GM23338 (cell line): ENCODE data around the gene CRYBG1.

Experiments used
- CREB1 ChIP-seq: fragments of 250-450 bp; sonication (Bioruptor Pico); IDR thresholded peaks from 2 replicates; pipeline ENCODE4 v1.5.0; 2020; ENCODE audit warnings: low read depth, mild to moderate bottlenecking, moderate library complexity
- CTCF ChIP-seq, 2 experiments: fragments of 200-600 bp in 1 of 2; sonication (generic) in 1 of 2; conservative IDR thresholded peaks; 2 replicates each; pipeline versions ENCODE4 v1.5.1 to v1.6.1; 2016 to 2017; ENCODE audit warnings: antibody characterized with exemption in 2 of 2, low read depth in 2 of 2, mild to moderate bottlenecking in 2 of 2, moderate library complexity in 1 of 2
- ETS1 ChIP-seq: IDR thresholded peaks from 2 replicates; pipeline ENCODE4 v1.6.1; 2016; ENCODE audit warnings: antibody characterized with exemption
- EZH2 ChIP-seq: fragments of 200-600 bp; sonication (generic); IDR thresholded peaks from one replicate; pipeline ENCODE4 v1.8.0; 2017; ENCODE audit warnings: antibody characterized with exemption, mild to moderate bottlenecking, low read depth; ENCODE audit not compliant: unreplicated experiment
- EZH2phosphoT487 ChIP-seq: fragments of 200-600 bp; sonication (generic); IDR thresholded peaks from one replicate; pipeline ENCODE4 v1.8.1; 2018; ENCODE audit warnings: antibody characterized with exemption; ENCODE audit not compliant: unreplicated experiment
- JUNB ChIP-seq: IDR thresholded peaks from one replicate; pipeline ENCODE4 v1.6.1; 2016; ENCODE audit warnings: antibody characterized with exemption; ENCODE audit not compliant: unreplicated experiment
- POLR2AphosphoS5 ChIP-seq: IDR thresholded peaks from 2 replicates; pipeline ENCODE4 v1.6.1; 2016; ENCODE audit warnings: antibody characterized with exemption, low read depth
- REST ChIP-seq: IDR thresholded peaks from one replicate; pipeline ENCODE4 v1.6.1; 2018; ENCODE audit warnings: antibody characterized with exemption; ENCODE audit not compliant: unreplicated experiment
- ZNF331 ChIP-seq: fragments of 250-450 bp; sonication (Bioruptor Pico); IDR thresholded peaks from 2 replicates; pipeline ENCODE4 v1.5.0; 2020; ENCODE audit warnings: low read depth, mild to moderate bottlenecking, moderate library complexity
- ZNF462 ChIP-seq: fragments of 250-450 bp; sonication (Bioruptor Pico); IDR thresholded peaks from 2 replicates; pipeline ENCODE4 v1.5.0; 2020; ENCODE audit warnings: mild to moderate bottlenecking, moderate library complexity

- no peak for TF ChIP-seq CREB1
- TF ChIP-seq CTCF (conservative IDR thresholded peaks at IDR 0.05; ENCODE audit: low read depth in 2 of 2) = no peak
- no peak for TF ChIP-seq EZH2
- TF ChIP-seq EZH2phosphoT487 = no peak
- TF ChIP-seq POLR2AphosphoS5 = no peak
- TF ChIP-seq ZNF462 (CRISPR knock-in tag) = no peak
- no peak for TF ChIP-seq REST
- TF ChIP-seq JUNB = no peak
- TF ChIP-seq ETS1 = no peak
- no peak for TF ChIP-seq ZNF331 (CRISPR knock-in tag)
These were observed 64.9 kb downstream of the CRYBG1 start for GRCh38 chr6:106425382-106425781.
